Measurements from ENCODE around the gene TAS2R31. TPM values are rescaled to one million over a fixed set of nuclear protein-coding genes. Genes with fewer than 3 reads are reported as not detected.
"Not testable (repeated sequence)": the region's sequence is repeated elsewhere in the genome, so short reads cannot be mapped to it uniquely, and the experiment has no call there.

The TAS2R31 gene
- total RNA-seq, 1 donor, result 7.2 TPM

DNA sequence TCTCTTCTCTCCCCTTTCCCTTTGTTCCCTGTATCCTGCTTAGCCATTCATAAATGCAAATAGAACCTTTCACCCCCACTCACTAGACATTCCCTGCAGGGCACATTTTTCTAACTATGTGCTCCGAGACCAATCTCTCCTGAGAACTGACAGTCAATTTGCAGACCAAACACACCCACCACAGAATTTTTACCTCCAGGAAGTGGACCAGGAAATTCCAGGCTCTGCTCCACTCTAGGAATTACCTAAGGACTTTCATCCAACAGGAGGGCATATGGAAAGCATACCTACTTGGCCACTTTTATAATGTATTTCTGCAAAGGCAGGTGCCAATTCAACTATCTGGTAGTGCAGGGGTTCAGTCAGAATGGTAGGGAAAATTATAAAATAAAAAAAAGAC is 39.8 kb upstream of the TAS2R31 start:
- Histone ChIP-seq H3K4me3 (ENCODE audit: insufficient read depth, low read length) (no peak overlapping the region), H2AFZ (ENCODE audit: low read length) (no peak overlapping the region), H3K27ac (ENCODE audit: low read depth, low read length) (no peak overlapping the region), H3K79me2 (ENCODE audit: insufficient read depth, low read length) (peaks cover 2% of the 10 kb centered on the region), H3K4me2 (ENCODE audit: insufficient read depth, low read length) (no peak overlapping the region), H3K4me1 (ENCODE audit: insufficient read depth, low read length) (no peaks in the 10 kb centered on the region), H3K9me3 (ENCODE audit: low read depth, low read length) (no peaks in the 10 kb centered on the region), H3K27me3 (ENCODE audit: insufficient read depth, low read length) (no peaks in the 10 kb centered on the region), H3K36me3 (ENCODE audit: insufficient read depth, low read length) (no peaks in the 10 kb centered on the region), H4K20me1 (ENCODE audit: insufficient read depth, low read length) (no peaks in the 10 kb centered on the region)
- TF ChIP-seq, protein P1, sequence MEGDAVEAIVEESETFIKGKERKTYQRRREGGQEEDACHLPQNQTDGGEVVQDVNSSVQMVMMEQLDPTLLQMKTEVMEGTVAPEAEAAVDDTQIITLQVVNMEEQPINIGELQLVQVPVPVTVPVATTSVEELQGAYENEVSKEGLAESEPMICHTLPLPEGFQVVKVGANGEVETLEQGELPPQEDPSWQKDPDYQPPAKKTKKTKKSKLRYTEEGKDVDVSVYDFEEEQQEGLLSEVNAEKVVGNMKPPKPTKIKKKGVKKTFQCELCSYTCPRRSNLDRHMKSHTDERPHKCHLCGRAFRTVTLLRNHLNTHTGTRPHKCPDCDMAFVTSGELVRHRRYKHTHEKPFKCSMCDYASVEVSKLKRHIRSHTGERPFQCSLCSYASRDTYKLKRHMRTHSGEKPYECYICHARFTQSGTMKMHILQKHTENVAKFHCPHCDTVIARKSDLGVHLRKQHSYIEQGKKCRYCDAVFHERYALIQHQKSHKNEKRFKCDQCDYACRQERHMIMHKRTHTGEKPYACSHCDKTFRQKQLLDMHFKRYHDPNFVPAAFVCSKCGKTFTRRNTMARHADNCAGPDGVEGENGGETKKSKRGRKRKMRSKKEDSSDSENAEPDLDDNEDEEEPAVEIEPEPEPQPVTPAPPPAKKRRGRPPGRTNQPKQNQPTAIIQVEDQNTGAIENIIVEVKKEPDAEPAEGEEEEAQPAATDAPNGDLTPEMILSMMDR (IDR thresholded peaks at IDR 0.05; ENCODE audit: extremely low read depth, low read depth, low read length), result no peak
- no peak for DNase-seq (ENCODE audit: insufficient read length, low spot score, missing footprints)

DNA sequence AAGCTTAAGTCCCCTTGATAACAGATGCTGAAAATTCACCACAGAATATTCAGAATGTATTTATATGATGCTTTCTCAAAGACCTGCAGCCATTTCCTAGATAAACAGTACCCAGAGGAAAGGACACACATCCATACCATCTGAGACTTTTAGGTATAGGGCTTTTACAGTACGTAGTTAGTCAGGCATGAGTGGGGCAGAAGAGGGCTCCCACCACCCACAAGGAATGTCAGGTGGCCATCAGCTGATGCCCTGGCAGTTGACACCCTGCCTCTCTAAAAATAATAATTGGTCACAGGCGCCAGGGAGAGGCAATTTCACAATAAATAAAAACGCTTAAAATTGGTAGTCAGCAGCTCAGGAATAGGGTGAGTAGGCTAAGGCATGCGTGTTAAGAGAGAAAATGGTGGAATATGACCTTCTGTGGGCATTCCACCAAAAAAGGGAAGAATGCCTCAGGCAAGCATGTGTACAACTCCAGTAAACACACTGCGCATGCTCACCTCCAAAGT is 38.7 kb upstream of the TAS2R31 start:
- H3K27me3 ChIP-seq (ENCODE audit: insufficient read depth, low read length), result no peaks in the 10 kb centered on the region

DNA sequence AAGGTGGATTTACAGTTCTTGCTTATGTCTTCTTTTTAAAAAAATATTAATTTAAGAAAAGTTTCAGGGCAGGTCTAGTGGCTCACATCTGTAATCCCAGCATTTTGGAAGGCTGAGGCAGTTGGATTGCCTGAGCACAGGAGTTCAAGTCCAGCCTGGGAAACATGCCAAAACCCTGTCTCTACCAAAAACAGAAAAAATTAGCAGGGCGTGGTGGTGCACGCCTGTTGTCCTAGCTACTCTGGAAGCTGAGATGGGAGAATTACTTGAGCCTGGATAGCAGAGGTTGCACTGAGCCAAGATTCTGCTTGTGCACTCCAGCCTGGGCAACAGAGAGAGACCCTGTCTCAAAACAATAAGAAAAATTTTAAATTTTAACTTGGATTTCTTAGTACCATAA is 36.3 kb upstream of the TAS2R31 start:
- Histone ChIP-seq H3K36me3 (ENCODE audit: insufficient read depth, low read length) (no peaks in the 10 kb centered on the region), H3K79me2 (ENCODE audit: insufficient read depth, low read length) (no peaks in the 10 kb centered on the region), H3K4me1 (ENCODE audit: insufficient read depth, low read length) (no peaks in the 10 kb centered on the region), H3K4me2 (ENCODE audit: insufficient read depth, low read length) (no peak overlapping the region), H3K27me3 (ENCODE audit: insufficient read depth, low read length) (no peaks in the 10 kb centered on the region), H3K4me3 (ENCODE audit: insufficient read depth, low read length) (no peak overlapping the region), H4K20me1 (ENCODE audit: insufficient read depth, low read length) (no peaks in the 10 kb centered on the region), H2AFZ (ENCODE audit: low read length) (no peak overlapping the region), H3K27ac (ENCODE audit: low read depth, low read length) (no peak overlapping the region), H3K9me3 (ENCODE audit: low read depth, low read length) (no peaks in the 10 kb centered on the region)
- TF ChIP-seq, protein P1 (IDR thresholded peaks at IDR 0.05; ENCODE audit: extremely low read depth, low read depth, low read length), result no peak
- DNase-seq (ENCODE audit: insufficient read length, low spot score, missing footprints), result no peak

More for the DNA sequence above, 38.7 kb upstream of the TAS2R31 start:
- TF ChIP-seq, protein P1 (IDR thresholded peaks at IDR 0.05; ENCODE audit: extremely low read depth, low read depth, low read length), result no peak
- no peak overlapping the region for H2AFZ ChIP-seq (ENCODE audit: low read length)
- H3K4me1 ChIP-seq (ENCODE audit: insufficient read depth, low read length), result no peaks in the 10 kb centered on the region
- no peaks in the 10 kb centered on the region for H4K20me1 ChIP-seq (ENCODE audit: insufficient read depth, low read length)
- H3K4me3 ChIP-seq (ENCODE audit: insufficient read depth, low read length), result no peak overlapping the region
- peaks cover 2% of the 10 kb centered on the region for H3K79me2 ChIP-seq (ENCODE audit: insufficient read depth, low read length)
- no peak overlapping the region for H3K4me2 ChIP-seq (ENCODE audit: insufficient read depth, low read length)
- no peaks in the 10 kb centered on the region for H3K9me3 ChIP-seq (ENCODE audit: low read depth, low read length)
- no peak for DNase-seq (ENCODE audit: insufficient read length, low spot score, missing footprints)
- H3K36me3 ChIP-seq (ENCODE audit: insufficient read depth, low read length), result no peaks in the 10 kb centered on the region
- H3K27ac ChIP-seq (ENCODE audit: low read depth, low read length), result no peak overlapping the region

DNA sequence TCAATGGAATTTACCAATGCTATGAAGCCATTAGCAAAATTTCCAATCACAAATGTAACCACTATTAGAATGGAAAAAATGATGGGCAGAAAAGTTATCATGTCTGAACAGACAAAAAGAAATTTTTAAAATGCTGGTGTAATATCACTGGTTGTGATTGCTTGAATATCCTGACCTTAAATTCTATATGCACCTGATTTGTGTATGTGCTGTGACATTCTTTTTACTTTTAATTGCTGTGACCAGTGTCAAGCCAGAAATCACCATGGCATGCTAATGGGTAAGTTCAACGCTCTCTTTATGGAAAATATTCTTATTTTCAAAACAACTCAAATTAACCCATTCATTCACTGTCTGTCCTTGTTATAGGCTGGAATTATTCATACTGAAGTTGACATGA is 31.0 kb upstream of the TAS2R31 start, which contains the start of gene TAS2R46:
TSS of gene TAS2R46 (minus strand) at position 101 of the 400 bp plus-strand sequence. CDS start at position 101, 0 bp downstream.
- H3K4me3 ChIP-seq (ENCODE audit: insufficient read depth, low read length); H3K79me2 ChIP-seq (ENCODE audit: insufficient read depth, low read length); H3K27ac ChIP-seq (ENCODE audit: low read depth, low read length); H2AFZ ChIP-seq (ENCODE audit: low read length); H3K9me3 ChIP-seq (ENCODE audit: low read depth, low read length); DNase-seq (ENCODE audit: insufficient read length, low spot score, missing footprints); H3K4me1 ChIP-seq (ENCODE audit: insufficient read depth, low read length); H3K4me2 ChIP-seq (ENCODE audit: insufficient read depth, low read length); H3K36me3 ChIP-seq (ENCODE audit: insufficient read depth, low read length); H4K20me1 ChIP-seq (ENCODE audit: insufficient read depth, low read length); H3K27me3 ChIP-seq (ENCODE audit: insufficient read depth, low read length): not testable (repeated sequence)
